ENCODE measurements around the gene FN1. TPM values are rescaled to one million over a fixed set of nuclear protein-coding genes. Genes with fewer than 3 reads are reported as not detected.

FN1 gene
- total and polyA plus RNA-seq, 2 donors (not counting 3 experiments of a cell fraction or from before 2014, with no cell fraction given), result 3,221 to 3,740 TPM

- Histone ChIP-seq H3K79me2 (ENCODE audit: control insufficient read depth, insufficient read depth, low read length) (peaks cover 11% of the 10 kb centered on the region), H2AFZ (ENCODE audit: low read depth, low read length) (no peak overlapping the region), H3K4me3 (replicated peaks in 1 of 3; ENCODE audit: insufficient read depth in 1 of 3, low read depth in 1 of 3, low read length in 3 of 3) (no peak overlapping the region), H3K27ac (ENCODE audit: insufficient read depth, low read depth, low read length) (no peak overlapping the region), H3K27me3 (ENCODE audit: control insufficient read depth in 2 of 2, insufficient read depth in 2 of 2, low read length in 2 of 2) (no peaks in the 10 kb centered on the region), H3K4me1 (ENCODE audit: control insufficient read depth, extremely low read depth, insufficient read depth, low read length) (peaks cover 20% of the 10 kb centered on the region), H3K4me2 (ENCODE audit: insufficient read depth, low read length) (no peak overlapping the region), H3K9ac (replicated peaks; ENCODE audit: extremely low read depth, insufficient read depth, low read length) (no peak overlapping the region), H4K20me1 (replicated peaks; ENCODE audit: control insufficient read depth, extremely low read depth, insufficient read depth, low read length) (peaks cover 3% of the 10 kb centered on the region), H3K9me1 (replicated peaks; ENCODE audit: control insufficient read depth, extremely low read depth, insufficient read depth, low read length) (no peaks in the 10 kb centered on the region), H3K36me3 (ENCODE audit: control insufficient read depth in 2 of 2, extremely low read depth in 1 of 2, insufficient read depth in 2 of 2, low read length in 2 of 2) (peaks cover 50 to 75% of the 10 kb centered on the region in 2 experiments), H3K9me3 (replicated peaks; ENCODE audit: control insufficient read depth, insufficient read depth, low read length) (no peaks in the 10 kb centered on the region)
- BruUV-seq (replicated peaks), result no TSS peak
- ChIA-PET CTCF (interaction anchor here (1.1 to 5.0 kb wide), 3 partner anchors 10 to 535 kb away, joined by 3 to 33 read pairs (median 3); no protein-coding TSS in a partner anchor), POLR2A (interaction anchor here (1.1 kb wide), 1 partner anchor 20 kb away, joined by 3 read pairs; no protein-coding TSS in a partner anchor)
- no peak for TF ChIP-seq MAX (IDR thresholded peaks at IDR 0.05; ENCODE audit: insufficient read depth, insufficient read length)
- no peak for TF ChIP-seq EZH2 (IDR thresholded peaks at IDR 0.05; ENCODE audit: borderline replicate concordance, low read depth, low read length, severe bottlenecking)
- FAIRE-seq (no peak), DNase-seq (ENCODE audit: low read depth, low spot score) (no peak)
- dilution Hi-C loops (cut with MboI; ENCODE audit: extremely low pct_ligation_motif_present, low sequenced_read_pairs) (no loop called here), intact Hi-C loops (cut with micrococcal nuclease) (loop anchor here (5.0 kb wide), 1 partner anchor 34 kb away; no protein-coding TSS in a partner anchor)
Measured at GRCh38 chr2:215396595-215397313, 39.1 kb downstream of the FN1 start.

GRCh38 chr2:215395687-215396460 is 40.0 kb downstream of the FN1 start:
- POLR2A ChIA-PET, result interaction anchor here (1.1 kb wide), 1 partner anchor 19 kb away, joined by 3 read pairs; no protein-coding TSS in a partner anchor
- no peak overlapping the region for H3K4me2 ChIP-seq (ENCODE audit: insufficient read depth, low read length)
- H3K79me2 ChIP-seq (ENCODE audit: control insufficient read depth, insufficient read depth, low read length), result peaks cover 11% of the 10 kb centered on the region
- no peak overlapping the region for H3K9ac ChIP-seq (replicated peaks; ENCODE audit: extremely low read depth, insufficient read depth, low read length)
- dilution Hi-C loops (cut with MboI; ENCODE audit: extremely low pct_ligation_motif_present, low sequenced_read_pairs) (no loop called here), intact Hi-C loops (cut with micrococcal nuclease) (loop anchor here (5.0 kb wide), 1 partner anchor 34 kb away; no protein-coding TSS in a partner anchor)
- no peaks in the 10 kb centered on the region for H3K27me3 ChIP-seq (ENCODE audit: control insufficient read depth in 2 of 2, insufficient read depth in 2 of 2, low read length in 2 of 2)
- peaks cover 20% of the 10 kb centered on the region for H3K4me1 ChIP-seq (ENCODE audit: control insufficient read depth, extremely low read depth, insufficient read depth, low read length)
- no peaks in the 10 kb centered on the region for H3K9me1 ChIP-seq (replicated peaks; ENCODE audit: control insufficient read depth, extremely low read depth, insufficient read depth, low read length)
- H2AFZ ChIP-seq (ENCODE audit: low read depth, low read length), result no peak overlapping the region
- FAIRE-seq (no peak), DNase-seq (ENCODE audit: low read depth, low spot score) (no peak)
- H3K27ac ChIP-seq (ENCODE audit: insufficient read depth, low read depth, low read length), result no peak overlapping the region
- no TSS peak for BruUV-seq (replicated peaks)
- H3K9me3 ChIP-seq (replicated peaks; ENCODE audit: control insufficient read depth, insufficient read depth, low read length), result no peaks in the 10 kb centered on the region
- CTCF ChIA-PET, result interaction anchor here (1.1 to 5.0 kb wide), 4 partner anchors 11 to 536 kb away, joined by 3 to 33 read pairs (median 3); no protein-coding TSS in a partner anchor
- peaks cover 52 to 78% of the 10 kb centered on the region in 2 experiments for H3K36me3 ChIP-seq (ENCODE audit: control insufficient read depth in 2 of 2, extremely low read depth in 1 of 2, insufficient read depth in 2 of 2, low read length in 2 of 2)
- peaks cover 3% of the 10 kb centered on the region for H4K20me1 ChIP-seq (replicated peaks; ENCODE audit: control insufficient read depth, extremely low read depth, insufficient read depth, low read length)
- TF ChIP-seq POLR2AphosphoS5 (IDR thresholded peaks at IDR 0.05; ENCODE audit: insufficient read depth, low read depth, low read length) (no peak), JUN (IDR thresholded peaks at IDR 0.05; ENCODE audit: borderline replicate concordance, insufficient read depth, insufficient read length, low read depth) (no peak), FOS (IDR thresholded peaks at IDR 0.05; ENCODE audit: borderline replicate concordance, insufficient read depth, low read length) (no peak), CTCF (IDR thresholded peaks at IDR 0.05; ENCODE audit: extremely low read depth in 1 of 2, insufficient read depth in 1 of 2, low read depth in 1 of 2, low read length in 2 of 2) (no peak), MYC (IDR thresholded peaks at IDR 0.05; ENCODE audit: low read depth, low read length) (no peak), GATA2 (IDR thresholded peaks at IDR 0.05; ENCODE audit: insufficient read depth, insufficient read length, low read depth, low read length) (no peak), MAX (IDR thresholded peaks at IDR 0.05; ENCODE audit: insufficient read depth, insufficient read length) (no peak), EZH2 (IDR thresholded peaks at IDR 0.05; ENCODE audit: borderline replicate concordance, low read depth, low read length, severe bottlenecking) (no peak), POLR2A (IDR thresholded peaks at IDR 0.05; ENCODE audit: low read depth, low read length) (no peak)
- no peak overlapping the region for H3K4me3 ChIP-seq (replicated peaks in 1 of 3; ENCODE audit: insufficient read depth in 1 of 3, low read depth in 1 of 3, low read length in 3 of 3)

Measured in endothelial cell of umbilical vein (primary cell).